CD14-positive monocyte (primary cell): Measurements from ENCODE around the gene QKI. TPM values are rescaled to one million over a fixed set of nuclear protein-coding genes. Genes with fewer than 3 reads are reported as not detected.

Experiments used
- DNase-seq, 3 donors: peaks; one replicate each; pipeline ENCODE4 v3.0.0-alpha.2; 2011 to 2022
- H2AFZ ChIP-seq: 2 replicates; pipeline ENCODE4 v1.6.0; 2012; ENCODE audit warnings: mild to moderate bottlenecking, low read depth, low read length, inconsistent platforms; ENCODE audit not compliant: insufficient read depth, poor library complexity, severe bottlenecking
- H3K27ac ChIP-seq, 2 donors: 1 replicate in 1 of 2; 2 replicates in 1 of 2; pipeline ENCODE4 v1.5.1; 2012 to 2013; ENCODE audit warnings: low read length in 2 of 2, control low read depth in 1 of 2, inconsistent platforms in 1 of 2, low read depth in 1 of 2, mild to moderate bottlenecking in 1 of 2
- H3K27me3 ChIP-seq, 2 donors: one replicate each; pipeline versions ENCODE4 v1.6.0 to v1.6.1; 2011 to 2013; ENCODE audit warnings: low read length in 2 of 2; ENCODE audit not compliant: control insufficient read depth in 2 of 2, insufficient read depth in 2 of 2
- H3K36me3 ChIP-seq, 2 donors: replicated peaks in 1 of 2; 1 replicate in 1 of 2; 2 replicates in 1 of 2; pipeline versions ENCODE4 v1.5.1 to v1.6.1; 2012 to 2013; ENCODE audit warnings: low read length in 2 of 2, control low read depth in 1 of 2, inconsistent platforms in 1 of 2, mild to moderate bottlenecking in 1 of 2; ENCODE audit not compliant: insufficient read depth in 2 of 2, control insufficient read depth in 1 of 2
- H3K4me1 ChIP-seq, 2 donors: 1 replicate in 1 of 2; 2 replicates in 1 of 2; pipeline versions ENCODE4 v1.5.1 to v1.6.1; 2012 to 2013; ENCODE audit warnings: low read length in 2 of 2, control low read depth in 1 of 2, inconsistent platforms in 1 of 2, mild to moderate bottlenecking in 1 of 2, moderate library complexity in 1 of 2; ENCODE audit not compliant: insufficient read depth in 2 of 2, control insufficient read depth in 1 of 2
- H3K4me2 ChIP-seq: replicated peaks from 2 replicates; pipeline ENCODE3; 2012; ENCODE audit warnings: low read length, moderate library complexity, mild to moderate bottlenecking; ENCODE audit not compliant: poor library complexity, severe bottlenecking; ENCODE audit errors: extremely low read depth
- H3K4me3 ChIP-seq, 3 experiments: fragments of 200-600 bp in 1 of 3; sonication (generic) in 1 of 3; replicated peaks in 1 of 3; 1 replicate in 2 of 3; 2 replicates in 1 of 3; pipeline ENCODE4 v1.5.1; 2011 to 2013; ENCODE audit warnings: low read length in 3 of 3, mild to moderate bottlenecking in 3 of 3, control low read depth in 2 of 3, low read depth in 2 of 3, inconsistent platforms in 1 of 3, moderate library complexity in 1 of 3
- H3K79me2 ChIP-seq: 2 replicates; pipeline ENCODE4 v1.6.0; 2012; ENCODE audit warnings: mild to moderate bottlenecking, control low read depth, inconsistent platforms, low read length, moderate library complexity; ENCODE audit not compliant: insufficient read depth
- H3K9ac ChIP-seq: 2 replicates; pipeline ENCODE4 v1.6.0; 2017; ENCODE audit warnings: low read length, mild to moderate bottlenecking; ENCODE audit not compliant: insufficient read depth, poor library complexity, severe bottlenecking
- H3K9me3 ChIP-seq, 2 donors: replicated peaks in 1 of 2; 1 replicate in 1 of 2; 2 replicates in 1 of 2; pipeline versions ENCODE4 v1.5.1 to v1.6.1; 2012 to 2013; ENCODE audit warnings: low read length in 2 of 2, control low read depth in 1 of 2; ENCODE audit not compliant: control insufficient read depth in 1 of 2, insufficient read depth in 1 of 2
- H4K20me1 ChIP-seq: 2 replicates; pipeline ENCODE4 v1.6.0; 2012; ENCODE audit warnings: mild to moderate bottlenecking, low read length, control low read depth, moderate library complexity; ENCODE audit not compliant: insufficient read depth
- H3K27ac Mint-ChIP-seq, 7 donors: one replicate each; pipeline ENCODE4 v1.8.0; 2020; ENCODE audit warnings: mild to moderate bottlenecking in 7 of 7, mixed read lengths in 7 of 7, moderate library complexity in 6 of 7, inconsistent platforms in 2 of 7
- H3K27me3 Mint-ChIP-seq, 3 donors: one replicate each; pipeline ENCODE4 v1.8.0; 2021 to 2022; ENCODE audit warnings: low read depth in 3 of 3, mild to moderate bottlenecking in 3 of 3, mixed read lengths in 3 of 3, moderate library complexity in 3 of 3, inconsistent platforms in 1 of 3
- H3K36me3 Mint-ChIP-seq, 2 donors: one replicate each; pipeline ENCODE4 v1.8.0; 2020; ENCODE audit warnings: mixed read lengths in 2 of 2, inconsistent platforms in 1 of 2, mild to moderate bottlenecking in 1 of 2
- H3K4me1 Mint-ChIP-seq: one replicate; pipeline ENCODE4 v1.8.0; 2020; ENCODE audit warnings: mild to moderate bottlenecking, mixed read lengths
- H3K4me3 Mint-ChIP-seq, 2 donors: one replicate each; pipeline ENCODE4 v1.8.0; 2020; ENCODE audit warnings: mild to moderate bottlenecking in 2 of 2, mixed read lengths in 2 of 2, moderate library complexity in 1 of 2
- H3K9me3 Mint-ChIP-seq, 7 donors: one replicate each; pipeline ENCODE4 v1.8.0; 2020 to 2022; ENCODE audit warnings: mixed read lengths in 7 of 7, mild to moderate bottlenecking in 6 of 7, moderate library complexity in 6 of 7, inconsistent platforms in 2 of 7
- CTCF ChIP-seq: fragments of 200-600 bp; IDR thresholded peaks from one replicate; pipeline ENCODE4 v1.8.0; 2022; ENCODE audit warnings: antibody characterized with exemption, mild to moderate bottlenecking
- WGBS: methylation state at CpG from one replicate; pipeline ENCODE4 v1.1.5; 2013; ENCODE audit warnings: missing lambda C conversion rate; ENCODE audit not compliant: insufficient coverage; 5-methylcytosine and 5-hydroxymethylcytosine counted together
- intact Hi-C, 2 donors: fragments of 100-400 bp; cut with micrococcal nuclease; formaldehyde crosslinking; loops; one replicate each; pipeline versions ENCODE4 v1.15.0 to v1.15.1; 2023
- polyA plus RNA-seq, 3 donors: library from polyadenylated mRNA; depleted of rRNA in 1 of 3; unstranded in 2 of 3; stranded (reverse) in 1 of 3; fragments of 300-500 nt in 2 of 3; fragments of >200 nt in 1 of 3; fragmentation: Illumina TruSeq in 2 of 3; gene quantifications; 1 replicate in 2 of 3; 2 replicates in 1 of 3; pipeline ENCODE4 v1.2.3, GENCODE V29; 2012 to 2021

The QKI gene
- polyA plus RNA-seq, 3 donors: 24.3 to 154 (median 71.8) TPM

- H3K9me3 Mint-ChIP-seq: peaks cover 0 to 4% (median 0%) of the 10 kb centered on the region in 7 donors
- Histone ChIP-seq H3K4me3 (no peak overlapping the region), H3K9ac (no peak overlapping the region), H3K36me3 (no peaks in the 10 kb centered on the region), H3K4me1 (peaks cover 5 to 12% of the 10 kb centered on the region in 2 donors), H4K20me1 (no peaks in the 10 kb centered on the region), H3K27ac (no peak overlapping the region), H3K9me3 (no peaks in the 10 kb centered on the region), H3K27me3 (no peaks in the 10 kb centered on the region), H3K79me2 (no peaks in the 10 kb centered on the region), H3K4me2 (no peak overlapping the region), H2AFZ (no peak overlapping the region)
- H3K36me3 Mint-ChIP-seq: no peaks in the 10 kb centered on the region
- DNase-seq: no peak
- peaks cover 11 to 17% (median 16%) of the 10 kb centered on the region in 3 donors for H3K27me3 Mint-ChIP-seq
- no peak overlapping the region for H3K27ac Mint-ChIP-seq
- WGBS: 57% methylated on average over 1 of the region's 2 CpGs
- peaks cover 17% of the 10 kb centered on the region for H3K4me1 Mint-ChIP-seq
- TF ChIP-seq CTCF: no peak
- intact Hi-C loops: no loop called here
- H3K4me3 Mint-ChIP-seq: no peak overlapping the region
Measured at GRCh38 chr6:163371129-163371528, 43.4 kb upstream of the QKI start.

GRCh38 chr6:163373240-163373639 is 41.3 kb upstream of the QKI start:
- H3K36me3 ChIP-seq: no peaks in the 10 kb centered on the region
- H3K9me3 ChIP-seq: no peaks in the 10 kb centered on the region
- no peak overlapping the region for H3K9ac ChIP-seq
- no peak for DNase-seq
- TF ChIP-seq CTCF: no peak
- H2AFZ ChIP-seq: no peak overlapping the region
- H3K27me3 ChIP-seq: no peaks in the 10 kb centered on the region
- H3K4me2 ChIP-seq: no peak overlapping the region
- Mint-ChIP-seq H3K4me3 (no peak overlapping the region), H3K36me3 (no peaks in the 10 kb centered on the region), H3K9me3 (peaks cover 0 to 4% (median 0%) of the 10 kb centered on the region in 7 donors), H3K27me3 (peaks cover 11 to 22% (median 16%) of the 10 kb centered on the region in 3 donors), H3K4me1 (peaks cover 17% of the 10 kb centered on the region), H3K27ac (no peak overlapping the region)
- peaks cover 5 to 12% of the 10 kb centered on the region in 2 donors for H3K4me1 ChIP-seq
- H3K4me3 ChIP-seq: no peak overlapping the region
- WGBS: no CpG with 5 or more reads among the region's 9 CpGs
- intact Hi-C loops: no loop called here
- no peaks in the 10 kb centered on the region for H4K20me1 ChIP-seq
- no peak overlapping the region for H3K27ac ChIP-seq
- no peaks in the 10 kb centered on the region for H3K79me2 ChIP-seq
